Measurements from ENCODE around the gene CCDC92.

DNA sequence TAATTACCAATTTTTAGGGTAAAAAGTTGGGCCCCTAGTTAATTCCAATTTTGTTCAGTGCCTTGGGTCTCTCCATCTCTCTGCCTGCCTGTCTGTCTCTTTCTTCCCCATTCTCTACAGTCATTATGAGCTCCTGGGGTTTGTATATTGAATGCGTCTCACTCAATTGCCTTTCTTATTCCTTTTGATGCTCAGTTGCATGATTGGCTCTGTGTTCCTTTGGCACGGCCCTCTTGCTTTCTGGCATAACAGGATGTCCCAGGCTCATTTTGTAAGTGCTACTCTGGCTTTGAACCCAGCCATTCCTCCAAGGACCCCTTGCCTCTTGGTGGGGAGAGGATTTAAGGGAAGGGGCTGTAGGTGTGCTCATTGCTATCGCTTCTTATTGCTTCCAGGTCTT is 36.0 kb upstream of the CCDC92 start:
- TF ChIP-seq POLR2A (IDR thresholded peaks at IDR 0.05) = no peak
- no peak for TF ChIP-seq CTCF (IDR thresholded peaks at IDR 0.05)

All from uterus (tissue), 2 donors.